PFSK-1 (cell line): ENCODE results near the gene TMEM185B.

Source experiments
- POLR2AphosphoS5 ChIP-seq: IDR thresholded peaks from 2 replicates; pipeline ENCODE4 v1.6.1; 2012; ENCODE audit warnings: low read depth, mild to moderate bottlenecking, control low read depth, low read length, moderate library complexity
- REST ChIP-seq, 2 experiments: IDR thresholded peaks; 2 replicates each; pipeline versions ENCODE4 v1.6.1 to v1.8.0; 2011 to 2012; ENCODE audit warnings: low read depth in 2 of 2, low read length in 2 of 2, control low read depth in 1 of 2, inconsistent platforms in 1 of 2, mild to moderate bottlenecking in 1 of 2, moderate library complexity in 1 of 2; ENCODE audit not compliant: insufficient read depth in 1 of 2
- SIN3A ChIP-seq: IDR thresholded peaks from 2 replicates; pipeline ENCODE4 v1.6.1; 2012; ENCODE audit warnings: mild to moderate bottlenecking, low read length, moderate library complexity, borderline replicate concordance; ENCODE audit not compliant: insufficient read depth
- TAF1 ChIP-seq: IDR thresholded peaks from 2 replicates; pipeline ENCODE4 v1.6.1; 2012; ENCODE audit warnings: low read length, control low read depth, borderline replicate concordance; ENCODE audit not compliant: insufficient read depth

- TF ChIP-seq POLR2AphosphoS5 (no peak), TAF1 (no peak), REST (IDR thresholded peaks at IDR 0.05; ENCODE audit: insufficient read depth in 1 of 2, low read depth in 2 of 2, low read length in 2 of 2) (no peak), SIN3A (no peak)
Observed at GRCh38 chr2:120231564-120231973, 8.4 kb upstream of the TMEM185B start.
